A673 (cell line): ENCODE measurements around the gene FARSA.

Experiments
- CTCF ChIP-seq: fragments of 300-800, 200-600 bp; sonication (generic); conservative IDR thresholded peaks from 2 replicates; pipeline ENCODE4 v1.5.1; 2017; ENCODE audit warnings: low read depth, mild to moderate bottlenecking, antibody characterized with exemption, low read length, moderate library complexity, mixed read lengths
- EZH2 ChIP-seq: fragments of 200-600 bp; sonication (generic); IDR thresholded peaks from 2 replicates; pipeline ENCODE4 v1.6.1; 2017; ENCODE audit warnings: borderline replicate concordance, low read depth, mild to moderate bottlenecking, mixed read lengths, antibody characterized with exemption, low read length; ENCODE audit not compliant: poor library complexity, severe bottlenecking

- TF ChIP-seq CTCF (no peak), EZH2 (no peak)
Observed at GRCh38 chr19:12912571-12912970, 20.9 kb downstream of the FARSA start.
